Retinal pigment epithelial cell (primary cell): ENCODE data around the gene SH3RF2.
"Not testable (repeated sequence)": the region's sequence is repeated elsewhere in the genome, so short reads cannot be mapped to it uniquely, and the experiment has no call there.

ENCODE experiments used
- DNase-seq: peaks from one replicate; pipeline ENCODE4 v3.0.0-alpha.2; 2010; ENCODE audit warnings: low read depth
- H3K4me3 ChIP-seq: 2 replicates; pipeline ENCODE4 v1.5.1; 2011; ENCODE audit warnings: mild to moderate bottlenecking, low read length, control low read depth, moderate library complexity
- CTCF ChIP-seq: conservative IDR thresholded peaks from 2 replicates; pipeline ENCODE4 v1.5.1; 2011; ENCODE audit warnings: low read depth, low read length, control low read depth, inconsistent platforms

Gene SH3RF2

GRCh38 chr5:146005723-146006122 is 69.3 kb downstream of the SH3RF2 start:
- no peak overlapping the region for H3K4me3 ChIP-seq
- no peak for DNase-seq
- no peak for TF ChIP-seq CTCF

DNA sequence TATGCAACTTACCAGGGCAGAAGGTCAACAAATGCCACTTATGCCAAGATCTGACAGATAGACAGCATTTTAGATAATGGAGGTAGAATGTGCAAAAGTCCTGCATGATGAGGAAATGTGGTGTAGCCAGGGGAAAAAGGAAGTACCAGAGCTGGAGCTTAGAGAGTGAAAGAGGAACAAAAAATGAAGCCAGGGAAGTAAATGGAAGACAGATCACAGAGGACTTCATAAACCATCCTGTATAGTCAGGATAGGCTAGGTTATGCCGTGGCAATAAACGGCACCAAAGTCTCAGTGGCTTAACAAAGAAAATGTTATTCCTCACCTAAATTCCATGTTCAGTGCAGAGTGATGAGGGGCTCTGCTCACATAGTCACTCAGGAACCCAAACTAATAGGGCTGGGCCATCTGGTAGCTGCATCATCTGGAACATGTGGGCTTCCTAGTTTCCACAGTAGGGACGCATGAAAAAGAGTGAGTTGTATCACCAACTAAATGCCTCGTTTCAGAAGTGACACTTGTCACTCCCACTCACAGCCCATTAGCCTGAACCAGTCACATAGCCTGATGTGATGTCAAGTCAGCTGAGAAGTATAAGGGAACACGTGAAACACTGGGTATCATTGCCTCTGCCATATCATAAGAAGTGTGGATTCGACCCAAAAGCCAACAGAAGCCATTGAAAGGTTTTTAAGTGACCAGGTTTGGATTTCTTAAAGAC is 70.3 kb downstream of the SH3RF2 start:
- no peak for DNase-seq
- H3K4me3 ChIP-seq, result no peak overlapping the region
- TF ChIP-seq CTCF, result no peak

DNA sequence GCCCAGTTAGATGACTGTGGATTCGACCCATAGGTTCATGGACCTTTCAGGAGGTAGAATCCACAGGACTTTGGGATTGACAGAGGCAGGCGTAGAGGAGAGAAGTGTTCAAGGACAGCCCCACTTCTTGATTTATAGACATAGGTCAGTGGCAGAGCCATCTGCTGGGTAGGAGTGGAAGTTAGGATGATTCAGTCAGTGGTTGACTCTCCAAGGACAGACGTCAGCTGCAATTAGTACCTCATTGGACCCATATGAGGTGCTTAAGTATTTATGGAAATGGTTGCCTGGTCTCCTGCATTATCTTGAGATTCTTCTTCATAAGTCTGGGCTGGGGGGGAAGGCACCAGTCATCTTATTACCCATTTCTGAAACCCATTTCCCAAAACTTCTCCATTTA is 70.9 kb downstream of the SH3RF2 start:
- H3K4me3 ChIP-seq, result no peak overlapping the region
- DNase-seq, result no peak
- no peak for TF ChIP-seq CTCF

DNA sequence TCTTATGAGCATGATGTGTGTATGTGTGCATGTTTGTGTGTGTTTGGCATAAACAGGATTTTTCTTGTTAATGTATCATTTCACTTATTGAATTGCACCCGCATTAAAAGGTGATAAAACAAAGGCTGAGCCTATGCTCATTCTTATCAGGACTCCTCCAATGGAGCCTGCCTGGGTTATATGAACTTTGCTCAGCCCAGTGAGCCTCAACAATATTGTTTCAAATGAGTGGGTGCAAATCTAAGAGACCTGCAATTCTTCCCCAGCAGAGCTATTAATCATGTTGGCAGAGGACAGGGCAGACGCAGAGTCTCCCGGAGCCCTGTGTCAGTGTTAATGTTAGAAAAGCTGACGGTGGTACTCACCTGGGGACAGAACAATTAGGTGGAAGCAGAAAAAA is 71.6 kb downstream of the SH3RF2 start:
- no peak for DNase-seq
- TF ChIP-seq CTCF, result no peak
- no peak overlapping the region for H3K4me3 ChIP-seq

DNA sequence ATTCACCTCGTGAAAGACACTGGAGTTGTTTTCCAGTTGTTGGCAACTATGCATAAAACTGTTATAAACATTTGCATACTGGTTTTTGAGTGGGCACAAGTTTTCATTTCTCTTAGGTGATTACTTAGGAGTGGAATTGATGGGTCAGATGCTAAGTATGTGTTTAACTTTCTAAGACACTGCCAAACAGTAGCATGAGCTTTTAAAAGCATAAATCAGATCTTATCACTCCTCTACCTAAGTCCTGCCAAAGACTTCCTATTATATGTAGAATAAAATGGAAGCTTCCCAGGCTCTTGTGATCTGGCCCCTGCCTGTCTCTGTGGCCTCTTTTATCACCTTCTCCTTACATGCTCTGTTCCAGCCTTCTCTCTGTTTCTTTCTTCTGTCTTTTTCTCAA is 72.6 kb downstream of the SH3RF2 start:
- DNase-seq, result no peak
- H3K4me3 ChIP-seq, result no peak overlapping the region
- no peak for TF ChIP-seq CTCF

DNA sequence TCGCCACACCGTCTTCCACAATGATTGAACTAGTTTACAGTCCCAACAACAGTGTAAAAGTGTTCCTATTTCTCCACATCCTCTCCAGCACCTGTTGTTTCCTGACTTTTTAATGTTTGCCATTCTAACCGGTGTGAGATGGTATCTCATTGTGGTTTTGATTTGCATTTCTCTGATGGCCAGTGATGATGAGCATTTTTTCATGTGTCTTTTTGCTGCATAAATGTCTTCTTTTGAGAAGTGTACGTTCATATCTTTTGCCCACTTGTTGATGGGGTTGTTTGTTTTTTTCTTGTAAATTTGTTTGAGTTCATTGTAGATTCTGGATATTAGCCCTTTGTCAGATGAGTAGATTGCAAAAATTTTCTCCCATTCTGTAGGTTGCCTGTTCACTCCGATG is 74.1 kb downstream of the SH3RF2 start:
- not testable (repeated sequence) for DNase-seq, H3K4me3 ChIP-seq

GRCh38 chr5:146013761-146014160 is 77.4 kb downstream of the SH3RF2 start:
- no peak overlapping the region for H3K4me3 ChIP-seq
- DNase-seq, result no peak
- no peak for TF ChIP-seq CTCF
